Activated CD4-positive, CD25-positive, alpha-beta regulatory T cell treated with anti-CD3 and anti-CD28 coated beads, Interleukin-2, amount 50 U/mL, for 72 hours (primary cell): ENCODE data around the gene ALKBH5.
A peak's percentile ranks its signal among the peaks of the same experiment; 100 is the strongest.

Experiments used
- DNase-seq: peaks from one replicate; pipeline ENCODE4 v3.0.0; 2021

ALKBH5 gene

DNA sequence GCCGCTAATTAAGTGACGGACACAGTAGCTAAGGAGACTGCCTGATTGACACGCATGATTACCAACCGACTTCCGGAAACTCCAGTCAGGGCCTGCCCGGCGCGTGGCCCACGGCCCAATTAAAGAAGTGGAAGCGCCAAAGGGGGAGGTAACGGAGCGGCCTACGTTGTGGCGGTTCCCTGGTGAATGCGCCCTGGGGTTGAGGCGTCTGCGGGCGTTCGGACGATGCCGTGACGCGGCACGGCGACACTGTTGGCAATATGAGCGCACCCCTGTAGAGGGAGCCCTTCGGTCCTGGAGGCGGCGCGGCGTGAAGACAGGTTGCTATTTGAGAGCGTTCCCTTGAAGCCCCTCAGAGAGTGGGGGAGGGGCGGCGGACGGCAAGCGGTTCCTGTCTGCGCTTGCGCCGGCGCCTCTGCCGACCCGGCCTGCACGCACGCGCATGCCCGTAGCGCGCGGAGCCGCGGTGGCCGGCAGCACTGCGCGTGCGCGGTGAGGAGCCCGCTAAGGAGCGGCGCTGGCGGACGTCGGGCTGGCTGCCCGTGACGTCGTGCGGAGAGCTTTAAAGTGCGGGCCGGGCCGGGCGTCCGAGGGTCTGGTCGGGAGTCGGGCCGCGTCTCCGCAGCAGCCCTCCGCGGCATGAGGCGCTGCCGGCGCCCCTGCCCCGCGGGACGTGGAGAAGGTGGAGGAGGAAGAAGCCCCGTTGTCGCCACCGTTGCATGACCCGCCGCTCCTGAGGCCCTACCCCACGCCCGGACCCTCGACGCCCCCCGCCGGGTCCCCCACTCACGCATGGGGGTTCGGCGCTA, at the start of gene ALKBH5:
Gene ALKBH5, plus strand, starts transcription at position 495 of the 809 bp plus-strand sequence. CDS start 416 bp downstream, outside the sequence.
- peak; percentile 95 for DNase-seq

DNA sequence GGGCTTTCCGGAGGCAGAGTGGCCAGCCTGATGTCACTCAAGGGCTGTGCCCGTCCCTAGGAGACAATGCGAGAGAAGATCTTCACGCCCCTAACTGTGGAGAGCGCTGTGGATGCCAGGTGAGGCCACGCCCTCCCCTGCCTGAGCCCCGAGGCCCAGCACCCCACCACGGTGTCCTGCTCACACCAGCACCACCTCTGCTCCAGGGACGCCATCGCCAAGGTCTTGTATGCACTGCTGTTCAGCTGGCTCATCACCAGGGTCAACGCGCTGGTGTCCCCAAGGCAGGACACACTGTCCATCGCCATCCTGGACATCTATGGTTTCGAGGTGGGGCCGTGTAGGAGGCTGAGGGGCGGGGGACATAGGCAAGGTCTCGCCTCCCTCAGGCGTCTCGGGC, 47.3 kb upstream of the ALKBH5 start:
- no peak for DNase-seq

DNA sequence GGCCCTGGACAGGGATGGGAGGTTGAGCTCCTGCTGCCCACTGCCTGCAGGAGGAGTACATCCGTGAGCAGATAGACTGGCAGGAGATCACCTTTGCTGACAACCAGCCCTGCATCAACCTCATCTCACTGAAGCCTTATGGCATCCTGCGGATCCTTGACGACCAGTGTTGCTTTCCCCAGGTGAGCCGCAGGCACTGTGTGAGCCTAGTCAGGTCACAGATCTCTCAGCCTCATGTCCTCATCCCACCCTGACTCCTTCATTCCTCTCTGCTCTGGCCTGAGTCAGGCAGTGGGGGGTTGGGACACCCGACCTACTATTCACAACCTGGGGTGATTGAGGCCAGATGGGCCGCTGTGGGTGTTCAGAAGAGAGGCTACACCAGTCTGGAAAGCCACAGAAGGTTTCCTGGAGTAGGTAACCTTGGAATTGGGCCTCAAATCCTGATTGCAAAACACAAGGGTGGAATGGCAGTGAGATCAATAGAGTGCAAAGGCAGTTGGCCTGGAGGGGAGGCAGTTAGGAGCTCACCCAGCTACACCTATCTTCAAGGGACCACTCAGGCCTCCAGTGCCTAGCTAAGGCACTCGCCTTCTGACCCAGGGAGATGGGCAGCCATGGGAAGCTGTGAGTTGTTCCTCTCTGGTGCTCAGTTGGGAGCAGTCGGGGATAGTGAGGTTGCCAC, 45.4 kb upstream of the ALKBH5 start:
- no peak for DNase-seq

- no peak for DNase-seq
These were observed 44.5 kb upstream of the ALKBH5 start for GRCh38 chr17:18139092-18139491.

GRCh38 chr17:18139498-18139897, 44.1 kb upstream of the ALKBH5 start:
- no peak for DNase-seq

DNA sequence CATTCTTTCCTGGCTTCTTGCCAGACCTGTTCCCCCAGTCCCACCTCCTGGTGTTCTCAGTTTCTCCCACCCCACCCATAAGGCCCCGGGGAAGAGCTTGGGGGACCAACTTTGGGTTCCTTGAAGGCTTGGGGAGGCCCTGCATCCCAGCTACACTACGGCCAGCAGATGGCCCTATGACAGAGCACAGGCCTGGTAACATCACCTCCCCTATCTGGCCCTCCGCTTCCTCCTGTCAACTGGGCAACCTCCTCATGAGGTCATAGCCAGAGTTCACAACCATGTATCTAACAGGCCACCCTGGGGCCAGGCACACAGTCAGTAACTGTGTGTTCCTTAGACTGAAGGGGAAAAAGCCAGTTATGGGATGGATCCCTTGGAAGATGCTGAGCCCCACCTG, 43.7 kb upstream of the ALKBH5 start:
- DNase-seq, result no peak

GRCh38 chr17:18140648-18141047, 43.0 kb upstream of the ALKBH5 start:
- no peak for DNase-seq

DNA sequence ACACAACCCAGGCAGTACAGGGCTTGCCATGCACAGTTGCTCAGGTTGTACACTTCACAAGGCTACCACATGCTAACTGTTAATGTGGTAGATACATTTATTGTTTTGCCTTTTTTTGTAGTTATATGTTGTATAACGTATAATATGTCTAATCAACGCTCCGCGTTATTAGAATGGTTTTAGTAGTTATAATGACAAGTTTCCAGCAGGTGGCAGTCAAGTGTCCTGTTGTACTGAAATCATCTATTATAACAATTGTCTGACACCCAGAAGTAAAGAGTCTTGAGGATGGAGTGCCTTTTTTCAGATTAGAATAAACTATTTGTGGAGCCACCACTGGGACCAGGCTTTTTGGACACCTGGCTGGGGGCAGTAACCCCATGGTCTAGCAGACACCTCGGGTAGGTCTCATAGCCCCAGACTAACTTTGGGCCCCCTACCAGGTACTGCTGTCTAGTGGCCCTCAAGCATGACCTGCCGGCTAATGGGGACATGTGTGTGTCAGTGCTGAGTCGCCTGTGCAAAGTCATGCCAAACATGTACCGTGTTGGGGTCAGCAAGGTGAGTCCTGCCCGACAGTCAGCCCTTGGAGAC, 42.3 kb upstream of the ALKBH5 start:
- DNase-seq, result no peak

GRCh38 chr17:18142417-18142816, 41.2 kb upstream of the ALKBH5 start:
- no peak for DNase-seq

GRCh38 chr17:18143044-18143936, 40.3 kb upstream of the ALKBH5 start:
- no peak for DNase-seq

GRCh38 chr17:18144261-18144660, 39.4 kb upstream of the ALKBH5 start:
- DNase-seq, result no peak

DNA sequence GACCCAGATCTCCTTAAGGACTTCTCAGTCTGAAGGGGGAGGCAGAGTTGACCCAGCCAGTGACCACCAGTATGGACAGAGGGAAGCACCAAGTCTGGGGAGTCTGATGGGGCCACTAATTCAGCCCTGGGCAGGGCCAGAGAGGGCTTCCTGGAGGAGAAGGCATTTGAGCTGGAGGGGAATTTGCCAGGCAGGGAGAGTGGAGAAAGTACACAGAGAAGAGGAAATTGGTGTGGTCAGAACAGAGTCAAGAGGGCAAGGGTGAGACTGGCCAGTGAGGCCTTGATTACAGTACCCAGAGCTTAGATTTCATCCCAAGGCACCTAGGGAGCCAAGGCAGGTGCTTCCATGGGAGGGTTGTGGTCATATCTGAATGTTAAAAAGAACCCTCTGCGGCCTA, 38.8 kb upstream of the ALKBH5 start:
- no peak for DNase-seq

GRCh38 chr17:18145811-18146210, 37.8 kb upstream of the ALKBH5 start:
- DNase-seq, result no peak

GRCh38 chr17:18146259-18146658, 37.4 kb upstream of the ALKBH5 start:
- DNase-seq, result no peak

GRCh38 chr17:18146980-18147379, 36.6 kb upstream of the ALKBH5 start:
- DNase-seq, result no peak

DNA sequence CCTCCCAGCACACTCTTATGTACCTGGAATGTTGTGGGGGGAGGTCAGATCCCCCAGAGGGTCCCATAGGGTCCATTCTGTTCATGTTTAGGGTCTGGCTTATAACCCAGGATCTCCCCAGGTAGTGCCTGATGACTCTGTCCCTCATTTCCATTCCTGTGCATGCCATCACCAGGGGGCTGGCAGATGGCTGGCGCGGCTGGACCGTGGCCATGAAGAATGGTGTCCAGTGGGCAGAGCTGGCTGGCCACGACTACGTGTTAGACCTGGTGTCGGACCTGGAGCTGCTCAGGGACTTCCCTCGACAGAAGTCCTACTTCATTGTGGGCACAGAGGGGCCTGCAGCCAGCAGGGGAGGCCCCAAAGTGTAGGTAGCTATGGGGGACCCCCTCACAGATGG, 35.0 kb upstream of the ALKBH5 start:
- DNase-seq, result no peak

- no peak for DNase-seq
These were observed 32.3 kb upstream of the ALKBH5 start for GRCh38 chr17:18151290-18151689.

DNA sequence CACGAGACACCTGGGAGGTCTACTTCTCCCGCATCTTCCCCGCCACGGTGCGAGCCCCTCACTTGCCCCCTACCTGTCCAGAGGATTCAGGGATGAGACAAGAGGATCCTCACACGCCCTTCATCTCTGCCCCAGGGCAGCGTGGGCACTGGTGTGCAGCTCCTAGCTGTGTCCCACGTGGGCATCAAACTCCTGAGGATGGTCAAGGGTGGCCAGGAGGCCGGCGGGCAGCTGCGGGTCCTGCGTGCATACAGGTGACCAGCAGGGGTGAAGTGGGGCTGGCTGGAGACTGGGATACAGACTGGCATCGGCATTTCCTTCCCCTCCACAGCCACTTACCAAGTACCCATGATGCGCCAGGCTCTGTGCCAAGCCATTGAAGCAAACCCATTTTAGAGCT, 28.4 kb upstream of the ALKBH5 start:
- no peak for DNase-seq

DNA sequence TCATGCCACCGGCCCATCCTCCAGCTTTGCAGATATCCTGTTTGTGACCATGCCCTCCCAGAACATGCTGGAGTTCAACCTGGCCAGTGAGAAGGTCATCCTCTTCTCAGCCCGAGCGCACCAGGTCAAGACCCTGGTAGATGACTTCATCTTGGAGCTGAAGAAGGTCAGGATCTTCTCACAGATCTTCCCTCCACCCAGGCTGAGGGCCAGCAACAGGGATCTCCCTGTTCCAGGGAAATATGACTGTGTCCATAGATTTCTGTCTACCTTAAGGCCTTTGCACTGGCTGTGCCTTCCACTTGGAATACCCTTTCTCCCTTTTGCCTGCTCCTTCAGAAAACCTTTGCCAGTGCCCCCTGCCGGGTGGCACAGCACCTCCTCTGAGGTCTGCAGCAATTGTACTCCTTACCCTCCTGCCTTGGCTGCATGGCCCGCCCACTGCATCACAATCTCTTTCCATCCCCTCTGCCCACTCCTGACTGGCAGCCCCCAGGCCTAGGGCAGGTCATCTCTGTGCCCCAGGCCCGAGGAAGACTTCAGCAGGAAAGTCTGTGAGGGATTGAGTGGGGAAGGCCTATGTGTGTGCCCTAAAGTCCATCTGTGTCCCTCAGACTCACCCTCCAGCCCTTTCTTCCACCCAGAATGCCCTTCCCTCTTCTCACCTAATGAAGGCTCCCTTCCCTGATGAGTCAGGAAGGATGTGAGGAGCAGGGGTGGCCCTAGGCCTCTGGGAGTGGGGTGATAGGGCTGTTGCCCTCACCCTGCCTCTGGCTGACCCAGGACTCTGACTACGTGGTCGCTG, 27.3 kb upstream of the ALKBH5 start:
- DNase-seq, result no peak

DNA sequence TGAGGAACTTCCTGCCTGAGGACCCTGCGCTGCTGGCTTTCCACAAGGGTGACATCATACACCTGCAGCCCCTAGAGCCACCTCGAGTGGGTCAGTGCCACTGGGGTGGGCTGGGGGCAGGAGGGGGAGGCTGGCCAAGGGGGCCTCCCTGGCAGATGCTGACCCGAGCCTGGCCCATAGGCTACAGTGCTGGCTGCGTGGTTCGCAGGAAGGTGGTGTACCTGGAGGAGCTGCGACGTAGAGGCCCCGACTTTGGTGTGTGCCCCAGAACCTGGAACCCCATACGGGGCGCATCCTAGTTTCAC, 26.7 kb upstream of the ALKBH5 start:
- no peak for DNase-seq

- no peak for DNase-seq
These were observed 26.2 kb upstream of the ALKBH5 start for GRCh38 chr17:18157354-18157985.
